ENCODE results near the gene ERVW-1.
"Not testable (repeated sequence)": the region's sequence is repeated elsewhere in the genome, so short reads cannot be mapped to it uniquely, and the experiment has no call there.

DNA sequence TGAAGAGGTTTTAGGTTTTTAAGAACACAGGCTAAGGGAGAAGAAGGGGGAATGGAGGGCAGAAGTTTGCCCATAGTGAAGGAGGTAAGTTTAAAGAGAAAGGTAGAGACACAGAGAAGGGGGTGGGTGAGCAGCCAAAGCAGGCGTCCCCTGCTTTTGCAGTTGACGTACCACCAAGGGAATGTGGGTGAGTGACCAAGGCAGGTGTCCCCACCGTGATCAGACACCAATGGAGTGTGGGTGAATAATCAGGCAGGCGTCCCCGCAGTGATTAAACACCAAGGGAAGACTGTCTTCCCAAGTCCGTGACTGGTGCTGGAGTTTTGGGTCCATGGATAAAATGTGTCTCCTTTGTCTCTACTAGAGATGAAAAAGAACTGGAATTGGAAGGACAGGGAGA is 6.5 kb upstream of the ERVW-1 start:
- TF ChIP-seq, protein P1, sequence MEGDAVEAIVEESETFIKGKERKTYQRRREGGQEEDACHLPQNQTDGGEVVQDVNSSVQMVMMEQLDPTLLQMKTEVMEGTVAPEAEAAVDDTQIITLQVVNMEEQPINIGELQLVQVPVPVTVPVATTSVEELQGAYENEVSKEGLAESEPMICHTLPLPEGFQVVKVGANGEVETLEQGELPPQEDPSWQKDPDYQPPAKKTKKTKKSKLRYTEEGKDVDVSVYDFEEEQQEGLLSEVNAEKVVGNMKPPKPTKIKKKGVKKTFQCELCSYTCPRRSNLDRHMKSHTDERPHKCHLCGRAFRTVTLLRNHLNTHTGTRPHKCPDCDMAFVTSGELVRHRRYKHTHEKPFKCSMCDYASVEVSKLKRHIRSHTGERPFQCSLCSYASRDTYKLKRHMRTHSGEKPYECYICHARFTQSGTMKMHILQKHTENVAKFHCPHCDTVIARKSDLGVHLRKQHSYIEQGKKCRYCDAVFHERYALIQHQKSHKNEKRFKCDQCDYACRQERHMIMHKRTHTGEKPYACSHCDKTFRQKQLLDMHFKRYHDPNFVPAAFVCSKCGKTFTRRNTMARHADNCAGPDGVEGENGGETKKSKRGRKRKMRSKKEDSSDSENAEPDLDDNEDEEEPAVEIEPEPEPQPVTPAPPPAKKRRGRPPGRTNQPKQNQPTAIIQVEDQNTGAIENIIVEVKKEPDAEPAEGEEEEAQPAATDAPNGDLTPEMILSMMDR (IDR thresholded peaks at IDR 0.05; ENCODE audit: low read length), result not testable (repeated sequence)
- TF ChIP-seq EZH2 (IDR thresholded peaks at IDR 0.05; ENCODE audit: borderline replicate concordance, low read length), result not testable (repeated sequence)

All from OCI-LY1 (cell line).